Activated T-cell treated with anti-CD3 and anti-CD28 coated beads, Interleukin-2, amount 50 U/mL, for 24 hours (primary cell): Measurements from ENCODE around the gene ADAMTS7.
"Not testable (repeated sequence)": the region's sequence is repeated elsewhere in the genome, so short reads cannot be mapped to it uniquely, and the experiment has no call there.

Source experiments
- DNase-seq: peaks from one replicate; pipeline ENCODE4 v3.0.0-alpha.2; 2020
- H3K27ac Mint-ChIP-seq: 2 replicates; pipeline ENCODE4 v1.8.0; 2020; ENCODE audit warnings: mild to moderate bottlenecking, mixed read lengths
- H3K27me3 Mint-ChIP-seq: 2 replicates; pipeline ENCODE4 v1.8.0; 2020; ENCODE audit warnings: mixed read lengths
- H3K36me3 Mint-ChIP-seq: 2 replicates; pipeline ENCODE4 v1.8.0; 2020; ENCODE audit warnings: low read depth, mixed read lengths
- H3K4me1 Mint-ChIP-seq: 2 replicates; pipeline ENCODE4 v1.8.0; 2020; ENCODE audit warnings: low read depth, mixed read lengths
- H3K4me3 Mint-ChIP-seq: 2 replicates; pipeline ENCODE4 v1.8.0; 2020; ENCODE audit warnings: mild to moderate bottlenecking, moderate library complexity, mixed read lengths
- H3K9me3 Mint-ChIP-seq: 2 replicates; pipeline ENCODE4 v1.8.0; 2020; ENCODE audit warnings: mixed read lengths

Gene ADAMTS7

GRCh38 chr15:78719819-78720450 lies 91.3 kb downstream of the ADAMTS7 start:
- H3K9me3 Mint-ChIP-seq, H3K27ac Mint-ChIP-seq, H3K4me3 Mint-ChIP-seq, DNase-seq, H3K36me3 Mint-ChIP-seq: not testable (repeated sequence)
- peaks cover 10% of the 10 kb centered on the region for H3K4me1 Mint-ChIP-seq
- peaks cover 27% of the 10 kb centered on the region for H3K27me3 Mint-ChIP-seq

DNA sequence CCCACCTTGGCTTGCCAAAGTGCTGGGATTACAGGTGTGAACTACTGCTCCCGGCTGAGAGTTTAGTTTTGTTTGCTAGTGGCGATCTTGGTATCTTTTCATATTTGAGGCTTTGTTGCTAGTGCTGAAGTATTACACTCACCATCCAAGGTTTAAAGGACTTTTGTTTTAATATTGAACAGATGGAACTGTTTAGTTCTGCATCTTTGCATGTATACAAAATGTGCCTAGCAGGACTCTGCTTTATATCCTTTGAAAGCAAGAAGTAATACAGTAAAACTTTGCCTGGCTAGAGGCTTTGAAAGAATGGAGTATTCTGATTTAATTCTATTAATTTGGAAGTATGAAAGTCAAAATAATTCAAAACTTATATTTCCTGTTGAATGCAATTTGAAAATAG lies 92.4 kb downstream of the ADAMTS7 start:
- Mint-ChIP-seq H3K9me3 (peaks cover 3% of the 10 kb centered on the region), H3K4me1 (peaks cover 11% of the 10 kb centered on the region), H3K27me3 (peaks cover 27% of the 10 kb centered on the region), H3K36me3 (no peaks in the 10 kb centered on the region), H3K27ac (no peak overlapping the region), H3K4me3 (no peak overlapping the region)
- no peak for DNase-seq

DNA sequence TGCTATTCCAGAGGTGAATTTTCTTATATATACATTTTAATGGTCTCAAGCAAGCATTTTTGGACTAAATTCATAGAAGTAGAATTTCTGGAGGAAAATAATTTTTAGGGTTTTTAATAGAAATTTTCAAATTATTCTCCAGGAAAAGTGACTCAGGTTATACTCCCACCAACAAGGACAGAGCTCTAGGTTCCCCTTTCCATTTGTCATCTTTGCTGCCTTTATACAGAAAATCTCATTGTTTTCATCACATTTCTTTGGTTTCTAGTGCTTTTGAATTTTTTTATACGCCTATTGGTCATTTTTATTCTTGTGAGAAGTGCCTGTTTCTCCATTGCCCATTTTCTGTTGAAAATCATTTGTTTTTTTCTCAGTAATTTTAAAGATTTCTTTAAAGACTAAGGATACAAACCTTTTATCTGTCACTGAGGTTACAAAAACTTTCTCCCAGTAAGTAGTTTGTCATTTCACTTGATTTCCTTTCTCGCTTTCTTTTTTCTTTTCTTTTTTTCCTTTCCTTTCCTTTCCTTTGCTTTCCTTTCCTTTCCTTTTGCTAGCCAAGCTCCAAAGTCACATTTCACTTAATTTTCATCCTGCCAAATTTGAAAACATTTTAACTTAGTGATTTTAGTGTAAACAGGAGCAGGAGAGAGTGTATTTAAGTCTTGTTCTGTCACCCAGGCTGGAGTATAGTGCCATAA lies 93.2 kb downstream of the ADAMTS7 start:
- peaks cover 11% of the 10 kb centered on the region for H3K4me1 Mint-ChIP-seq
- no peaks in the 10 kb centered on the region for H3K36me3 Mint-ChIP-seq
- no peak overlapping the region for H3K27ac Mint-ChIP-seq
- DNase-seq, result no peak
- H3K4me3 Mint-ChIP-seq, result no peak overlapping the region
- peaks cover 3% of the 10 kb centered on the region for H3K9me3 Mint-ChIP-seq
- peaks cover 27% of the 10 kb centered on the region for H3K27me3 Mint-ChIP-seq

DNA sequence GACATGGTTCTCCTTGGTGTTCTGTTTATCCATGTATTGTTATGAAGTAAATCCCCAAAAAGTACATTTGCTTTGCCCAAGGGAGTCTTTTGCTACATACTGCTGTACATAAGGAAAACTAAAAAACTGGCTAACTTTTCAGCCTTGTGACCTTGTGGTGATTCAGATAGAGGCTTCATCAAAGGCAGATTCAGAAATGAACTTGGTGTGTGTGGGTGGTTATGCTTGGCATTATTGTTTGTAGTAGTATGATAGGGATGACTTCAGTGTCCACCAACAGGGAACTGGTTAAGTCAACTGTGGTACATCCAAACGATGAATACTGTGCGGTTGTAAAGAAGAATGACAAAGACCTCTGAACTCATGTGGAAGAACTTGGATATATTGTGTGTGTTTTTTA lies 94.6 kb downstream of the ADAMTS7 start:
- peaks cover 3% of the 10 kb centered on the region for H3K9me3 Mint-ChIP-seq
- H3K4me1 Mint-ChIP-seq, result peaks cover 11% of the 10 kb centered on the region
- peaks cover 25% of the 10 kb centered on the region for H3K27me3 Mint-ChIP-seq
- no peak overlapping the region for H3K27ac Mint-ChIP-seq
- no peak for DNase-seq
- no peaks in the 10 kb centered on the region for H3K36me3 Mint-ChIP-seq
- no peak overlapping the region for H3K4me3 Mint-ChIP-seq

GRCh38 chr15:78715930-78716329 lies 95.3 kb downstream of the ADAMTS7 start:
- no peak for DNase-seq
- Mint-ChIP-seq H3K27ac (no peak overlapping the region), H3K4me1 (peaks cover 11% of the 10 kb centered on the region), H3K27me3 (peaks cover 25% of the 10 kb centered on the region), H3K36me3 (no peaks in the 10 kb centered on the region), H3K9me3 (peaks cover 3% of the 10 kb centered on the region), H3K4me3 (no peak overlapping the region)

DNA sequence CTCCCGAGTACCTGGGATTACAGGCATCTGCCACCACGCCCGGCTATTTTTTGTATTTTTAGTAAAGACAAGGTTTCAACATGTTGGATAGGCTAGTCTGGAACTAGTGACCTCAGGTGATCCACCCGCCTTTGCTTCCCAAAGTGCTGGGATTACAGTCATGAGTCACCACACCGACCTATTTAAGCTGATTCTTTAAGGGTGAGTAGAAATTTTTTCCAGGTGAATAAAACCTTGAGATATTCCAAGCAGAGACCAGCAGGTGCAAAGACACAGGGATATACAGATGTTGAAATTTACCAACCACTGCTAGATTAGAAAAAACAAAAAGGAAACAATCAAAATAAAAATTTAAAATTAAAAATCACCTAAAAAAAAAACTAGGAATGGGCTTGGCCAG lies 95.8 kb downstream of the ADAMTS7 start:
- no peak for DNase-seq
- peaks cover 25% of the 10 kb centered on the region for H3K27me3 Mint-ChIP-seq
- H3K9me3 Mint-ChIP-seq, result peaks cover 3% of the 10 kb centered on the region
- H3K4me1 Mint-ChIP-seq, result peaks cover 11% of the 10 kb centered on the region
- H3K4me3 Mint-ChIP-seq, result no peak overlapping the region
- H3K36me3 Mint-ChIP-seq, result no peaks in the 10 kb centered on the region
- H3K27ac Mint-ChIP-seq, result no peak overlapping the region

DNA sequence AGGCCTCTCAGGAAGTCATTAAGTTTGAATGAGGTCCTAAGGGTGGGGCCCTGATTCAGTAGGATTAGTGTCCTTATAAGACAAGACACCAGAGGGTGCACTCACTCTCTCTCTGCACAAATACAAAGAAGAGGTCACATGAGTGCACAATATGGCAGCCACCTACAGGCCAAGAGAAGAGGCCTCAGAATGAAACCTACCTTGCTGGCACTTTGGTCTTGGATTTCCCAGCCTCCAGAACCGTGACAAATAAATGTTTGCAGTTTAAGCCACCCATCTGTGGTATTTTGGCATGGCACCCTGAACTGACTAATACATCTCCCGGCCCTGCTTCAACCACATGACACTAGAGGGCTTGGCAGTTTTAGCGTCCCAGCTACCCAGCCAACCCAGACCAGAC lies 96.4 kb downstream of the ADAMTS7 start:
- peaks cover 29% of the 10 kb centered on the region for H3K27me3 Mint-ChIP-seq
- H3K4me3 Mint-ChIP-seq, result no peak overlapping the region
- no peaks in the 10 kb centered on the region for H3K36me3 Mint-ChIP-seq
- H3K27ac Mint-ChIP-seq, result no peak overlapping the region
- H3K9me3 Mint-ChIP-seq, result peaks cover 3% of the 10 kb centered on the region
- peaks cover 11% of the 10 kb centered on the region for H3K4me1 Mint-ChIP-seq
- DNase-seq, result no peak

DNA sequence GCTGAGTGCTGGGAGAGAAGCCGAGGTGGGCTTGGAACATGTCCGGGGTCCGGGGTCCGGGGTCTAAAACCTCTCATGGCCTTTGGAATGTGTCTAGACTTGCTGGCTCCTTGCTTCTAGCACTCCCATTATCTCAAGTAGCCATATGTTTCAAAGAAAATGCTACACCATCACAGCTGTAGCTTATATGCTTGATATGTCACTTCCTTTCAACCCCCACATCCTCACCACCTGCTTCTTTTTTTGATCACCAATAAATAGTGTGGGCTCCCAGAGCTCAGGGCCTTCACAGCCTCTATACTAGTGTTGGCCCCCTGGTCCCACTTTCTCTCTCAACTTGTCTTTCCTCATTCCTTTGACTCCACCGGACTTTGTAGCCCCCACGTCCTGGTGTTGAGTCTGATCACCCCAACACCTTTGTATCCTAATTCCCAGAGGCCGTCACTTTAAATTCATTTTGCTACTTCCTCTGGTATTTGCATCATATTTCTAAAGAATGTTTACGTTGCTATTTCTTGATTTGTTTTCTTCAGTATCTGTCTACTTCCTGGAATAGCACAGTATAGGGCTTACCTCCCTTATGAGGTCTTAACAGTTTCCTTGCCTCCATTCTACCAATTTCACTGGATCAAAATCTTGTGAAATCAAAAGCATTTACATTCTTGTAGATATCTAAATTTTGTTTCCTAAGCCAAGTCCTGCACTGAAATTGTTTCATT lies 98.3 kb downstream of the ADAMTS7 start:
- Mint-ChIP-seq H3K4me1 (peaks cover 13% of the 10 kb centered on the region), H3K27ac (no peak overlapping the region), H3K4me3 (no peak overlapping the region), H3K27me3 (peaks cover 26% of the 10 kb centered on the region), H3K9me3 (peaks cover 3% of the 10 kb centered on the region), H3K36me3 (no peaks in the 10 kb centered on the region)
- no peak for DNase-seq

GRCh38 chr15:78711638-78712037 lies 99.6 kb downstream of the ADAMTS7 start:
- H3K4me3 Mint-ChIP-seq, result no peak overlapping the region
- H3K4me1 Mint-ChIP-seq, result peaks cover 11% of the 10 kb centered on the region
- H3K9me3 Mint-ChIP-seq, result peaks cover 3% of the 10 kb centered on the region
- no peak for DNase-seq
- no peaks in the 10 kb centered on the region for H3K36me3 Mint-ChIP-seq
- H3K27me3 Mint-ChIP-seq, result peaks cover 30% of the 10 kb centered on the region
- H3K27ac Mint-ChIP-seq, result no peak overlapping the region

DNA sequence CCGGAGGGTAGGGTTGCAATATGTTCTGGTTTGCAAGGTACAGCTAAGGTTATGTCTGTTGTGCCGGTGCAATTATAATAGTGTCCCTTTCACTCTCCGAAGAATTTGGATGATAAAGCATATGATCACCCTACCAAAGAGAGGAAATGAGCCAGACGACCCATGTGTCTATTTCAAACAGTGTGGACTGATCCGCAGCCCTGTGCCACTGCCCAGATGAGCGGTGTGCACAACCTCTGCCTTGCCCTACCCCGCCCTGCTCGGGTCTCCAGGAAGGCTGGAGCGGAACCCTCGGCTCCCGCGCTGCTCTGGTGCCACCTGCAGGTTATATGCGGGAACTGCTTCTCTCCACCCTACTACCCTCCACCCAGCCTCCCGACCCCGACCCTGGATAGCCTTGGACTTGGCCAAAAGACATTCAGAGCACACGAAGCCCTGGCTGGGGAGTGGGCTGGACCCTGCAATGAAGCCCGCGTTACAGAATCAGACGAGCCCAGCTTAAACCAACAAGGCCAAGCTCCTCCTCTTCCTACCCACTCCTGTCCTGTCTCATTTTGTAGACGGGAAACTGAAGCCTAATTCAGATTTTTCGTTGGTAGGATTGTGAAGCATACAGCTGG lies 101.9 kb downstream of the ADAMTS7 start:
- Mint-ChIP-seq H3K36me3 (no peaks in the 10 kb centered on the region), H3K4me3 (no peak overlapping the region), H3K27me3 (peaks cover 38% of the 10 kb centered on the region), H3K4me1 (peaks cover 2% of the 10 kb centered on the region), H3K9me3 (no peaks in the 10 kb centered on the region), H3K27ac (no peak overlapping the region)
- peak; percentile 79 for DNase-seq
